GM19099 (cell line): ENCODE data around the gene SYAP1.

Experiments used
- POLR2A ChIP-seq: IDR thresholded peaks from 3 replicates; pipeline ENCODE4 v1.6.1; 2011; ENCODE audit warnings: low read depth; ENCODE audit not compliant: insufficient read length; ENCODE audit errors: extremely low read depth

SYAP1 gene

GRCh38 chrX:16788477-16788876 is 69.1 kb downstream of the SYAP1 start:
- no peak for TF ChIP-seq POLR2A

- no peak for TF ChIP-seq POLR2A
Observed at GRCh38 chrX:16796298-16796697, 76.9 kb downstream of the SYAP1 start.

GRCh38 chrX:16797358-16797757 is 77.9 kb downstream of the SYAP1 start:
- TF ChIP-seq POLR2A: no peak

GRCh38 chrX:16797841-16798240 is 78.4 kb downstream of the SYAP1 start:
- TF ChIP-seq POLR2A: no peak

- TF ChIP-seq POLR2A: no peak
Observed at GRCh38 chrX:16804923-16805464, 85.6 kb downstream of the SYAP1 start.

- TF ChIP-seq POLR2A: no peak
Observed at GRCh38 chrX:16807548-16807947, 88.1 kb downstream of the SYAP1 start.

GRCh38 chrX:16807976-16808542 is 88.6 kb downstream of the SYAP1 start:
- no peak for TF ChIP-seq POLR2A

GRCh38 chrX:16814597-16814996 is 95.2 kb downstream of the SYAP1 start:
- TF ChIP-seq POLR2A: no peak
